ENCODE results near the gene FAM163B.

GRCh38 chr9:133591116-133591910 lies 17.9 kb downstream of the FAM163B start:
- TF ChIP-seq GATA2 (IDR thresholded peaks at IDR 0.05; ENCODE audit: low read depth, low read length) (no peak), GATA3 (IDR thresholded peaks at IDR 0.05; ENCODE audit: low read depth, low read length) (no peak)
